Progenitor cell of endocrine pancreas (in vitro differentiated cells): ENCODE measurements around the gene CDH8. TPM values are rescaled to one million over a fixed set of nuclear protein-coding genes. Genes with fewer than 3 reads are reported as not detected.
"Not testable (repeated sequence)": the region's sequence is repeated elsewhere in the genome, so short reads cannot be mapped to it uniquely, and the experiment has no call there.

Source experiments
- DNase-seq: peaks from one replicate; pipeline ENCODE4 v3.0.0; 2021; ENCODE audit warnings: low spot score; ENCODE audit not compliant: unreplicated experiment
- H3K27ac Mint-ChIP-seq: 2 replicates; pipeline ENCODE4 v1.8.0; 2021; ENCODE audit warnings: mild to moderate bottlenecking, moderate library complexity, mixed read lengths
- H3K27me3 Mint-ChIP-seq: 2 replicates; pipeline ENCODE4 v1.8.0; 2021; ENCODE audit warnings: mixed read lengths
- H3K36me3 Mint-ChIP-seq: 2 replicates; pipeline ENCODE4 v1.8.0; 2022; ENCODE audit warnings: mixed read lengths; ENCODE audit not compliant: insufficient read depth
- H3K4me1 Mint-ChIP-seq: 2 replicates; pipeline ENCODE4 v1.8.0; 2021; ENCODE audit warnings: low read depth, mixed read lengths
- H3K4me3 Mint-ChIP-seq: 2 replicates; pipeline ENCODE4 v1.8.0; 2021; ENCODE audit warnings: low read depth, mild to moderate bottlenecking, moderate library complexity, mixed read lengths
- H3K9me3 Mint-ChIP-seq: 2 replicates; pipeline ENCODE4 v1.8.0; 2021; ENCODE audit warnings: low read depth, mixed read lengths
- CTCF ChIP-seq: fragments of 200-600 bp; sonication (generic); IDR thresholded peaks from one replicate; pipeline ENCODE4 v1.5.0; 2021; ENCODE audit warnings: antibody characterized with exemption, mild to moderate bottlenecking; ENCODE audit not compliant: unreplicated experiment
- total RNA-seq: library from RNA; stranded (reverse); gene quantifications from 2 replicates; pipeline ENCODE4 v1.2.1, GENCODE V29; 2021

Gene CDH8
- total RNA-seq, 1 donor from 2014 or later = 3.1 TPM

GRCh38 chr16:61791464-61791863 is 244.8 kb downstream of the CDH8 start:
- Mint-ChIP-seq H3K36me3 (no peaks in the 10 kb centered on the region), H3K27ac (no peak overlapping the region), H3K9me3 (no peaks in the 10 kb centered on the region), H3K4me3 (no peak overlapping the region), H3K27me3 (no peaks in the 10 kb centered on the region), H3K4me1 (no peaks in the 10 kb centered on the region)
- TF ChIP-seq CTCF = no peak
- no peak for DNase-seq

GRCh38 chr16:61781855-61782254 is 254.4 kb downstream of the CDH8 start:
- H3K27ac Mint-ChIP-seq, H3K4me3 Mint-ChIP-seq: not testable (repeated sequence)

GRCh38 chr16:61780161-61780560 is 256.1 kb downstream of the CDH8 start:
- Mint-ChIP-seq H3K9me3 (no peaks in the 10 kb centered on the region), H3K27ac (no peak overlapping the region), H3K27me3 (no peaks in the 10 kb centered on the region), H3K4me3 (no peak overlapping the region), H3K4me1 (no peaks in the 10 kb centered on the region), H3K36me3 (no peaks in the 10 kb centered on the region)
- DNase-seq = no peak
- TF ChIP-seq CTCF = no peak

More at GRCh38 chr16:61781855-61782254, 254.4 kb downstream of the CDH8 start:
- not testable (repeated sequence) for H3K36me3 Mint-ChIP-seq, H3K9me3 Mint-ChIP-seq, DNase-seq, H3K4me1 Mint-ChIP-seq, H3K27me3 Mint-ChIP-seq

GRCh38 chr16:61770301-61770700 is 265.9 kb downstream of the CDH8 start:
- Mint-ChIP-seq H3K36me3 (no peaks in the 10 kb centered on the region), H3K27ac (no peak overlapping the region), H3K4me1 (no peaks in the 10 kb centered on the region), H3K4me3 (no peak overlapping the region), H3K9me3 (no peaks in the 10 kb centered on the region), H3K27me3 (no peaks in the 10 kb centered on the region)
- no peak for TF ChIP-seq CTCF
- no peak for DNase-seq

GRCh38 chr16:61763991-61764390 is 272.2 kb downstream of the CDH8 start:
- no peak for DNase-seq
- no peaks in the 10 kb centered on the region for H3K9me3 Mint-ChIP-seq
- H3K4me3 Mint-ChIP-seq = no peak overlapping the region
- no peaks in the 10 kb centered on the region for H3K27me3 Mint-ChIP-seq
- TF ChIP-seq CTCF = no peak
- H3K27ac Mint-ChIP-seq = no peak overlapping the region
- no peaks in the 10 kb centered on the region for H3K4me1 Mint-ChIP-seq
- H3K36me3 Mint-ChIP-seq = no peaks in the 10 kb centered on the region

- no peaks in the 10 kb centered on the region for H3K4me1 Mint-ChIP-seq
- no peak for TF ChIP-seq CTCF
- H3K27ac Mint-ChIP-seq = no peak overlapping the region
- no peak for DNase-seq
- H3K27me3 Mint-ChIP-seq = no peaks in the 10 kb centered on the region
- no peaks in the 10 kb centered on the region for H3K9me3 Mint-ChIP-seq
- no peak overlapping the region for H3K4me3 Mint-ChIP-seq
- no peaks in the 10 kb centered on the region for H3K36me3 Mint-ChIP-seq
Measured at GRCh38 chr16:61763013-61763412, 273.2 kb downstream of the CDH8 start.
